GM20431 (cell line): ENCODE data around the gene MIPEP.
"Not testable (repeated sequence)": the region's sequence is repeated elsewhere in the genome, so short reads cannot be mapped to it uniquely, and the experiment has no call there.

ENCODE experiments used
- in situ Hi-C: fragments of 300-500 bp; cut with MseI, MboI; formaldehyde crosslinking; loops from one replicate; pipeline ENCODE4 v1.15.0; 2020; ENCODE audit warnings: low sequenced_read_pairs; ENCODE audit not compliant: unreplicated experiment

MIPEP gene

DNA sequence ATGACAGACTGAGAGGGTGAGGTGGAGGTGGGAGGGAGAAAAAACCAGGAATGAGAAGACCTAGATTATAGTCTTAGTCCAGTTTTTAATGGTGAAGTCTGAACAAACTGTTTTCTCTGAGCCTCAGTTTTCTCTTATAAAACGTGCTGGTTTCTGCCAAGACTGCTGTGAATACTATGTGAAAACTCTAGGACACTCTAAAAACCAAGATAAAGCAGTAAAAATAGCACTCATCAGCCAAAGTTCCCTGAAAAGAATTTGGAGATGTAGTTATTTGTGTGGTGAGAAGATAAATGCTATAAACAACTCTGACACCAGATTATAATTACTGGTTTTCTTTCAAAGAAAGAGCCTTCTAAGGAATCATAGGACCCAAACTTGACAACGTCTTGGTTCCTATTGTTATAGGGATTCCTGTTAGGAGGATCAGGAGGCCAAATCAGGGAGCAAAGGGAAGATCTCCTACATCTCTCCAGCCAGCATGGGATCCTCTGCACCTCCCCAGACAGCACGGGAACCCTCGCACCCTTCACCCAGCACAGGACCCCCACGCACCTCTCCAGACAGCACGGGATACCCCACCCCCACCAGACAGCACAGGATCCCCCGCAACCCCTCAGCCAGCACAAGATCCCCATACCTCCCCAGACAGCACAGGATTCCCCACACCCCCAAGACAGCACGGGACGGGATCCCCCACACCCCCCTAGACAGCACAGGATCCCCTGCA lies 130.2 kb downstream of the MIPEP start:
- in situ Hi-C loops: no loop called here

DNA sequence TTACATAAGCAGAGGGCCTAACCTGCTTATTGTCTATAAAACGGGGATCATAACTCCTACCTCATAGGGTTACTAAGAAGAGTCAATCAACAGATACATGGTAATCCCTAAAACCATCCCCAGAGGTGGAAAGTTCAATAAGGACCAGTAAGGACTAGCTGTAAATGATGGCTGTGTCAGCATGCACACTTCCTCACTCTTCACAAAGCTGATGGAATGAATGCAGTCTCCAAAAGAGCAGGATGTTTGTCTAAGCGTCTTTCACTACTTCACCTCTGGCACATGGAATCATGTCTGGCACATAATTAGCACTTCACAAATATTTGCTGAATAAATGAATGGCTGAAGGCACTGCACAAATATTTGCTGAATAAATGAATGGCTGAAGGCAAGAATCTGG lies 134.2 kb downstream of the MIPEP start:
- in situ Hi-C loops: no loop called here

DNA sequence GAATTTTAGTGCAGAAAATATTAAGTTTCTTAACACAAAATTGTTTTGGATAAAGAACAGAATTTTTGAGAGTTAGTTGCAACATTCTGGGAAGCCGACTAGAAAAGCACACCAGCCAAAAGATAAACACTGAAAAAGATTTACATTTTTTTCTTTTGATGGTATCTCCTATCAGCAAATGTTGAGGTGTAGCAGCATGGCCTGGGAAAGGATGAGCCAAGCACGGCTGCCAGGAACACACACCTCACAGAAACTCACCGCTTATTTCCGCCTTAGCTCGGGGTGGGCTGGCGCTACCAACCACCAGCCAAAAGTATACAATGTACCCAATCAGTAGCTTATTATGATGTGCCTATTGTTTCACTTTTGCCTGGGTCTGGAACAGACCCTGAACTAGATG lies 134.7 kb downstream of the MIPEP start:
- in situ Hi-C loops: no loop called here

DNA sequence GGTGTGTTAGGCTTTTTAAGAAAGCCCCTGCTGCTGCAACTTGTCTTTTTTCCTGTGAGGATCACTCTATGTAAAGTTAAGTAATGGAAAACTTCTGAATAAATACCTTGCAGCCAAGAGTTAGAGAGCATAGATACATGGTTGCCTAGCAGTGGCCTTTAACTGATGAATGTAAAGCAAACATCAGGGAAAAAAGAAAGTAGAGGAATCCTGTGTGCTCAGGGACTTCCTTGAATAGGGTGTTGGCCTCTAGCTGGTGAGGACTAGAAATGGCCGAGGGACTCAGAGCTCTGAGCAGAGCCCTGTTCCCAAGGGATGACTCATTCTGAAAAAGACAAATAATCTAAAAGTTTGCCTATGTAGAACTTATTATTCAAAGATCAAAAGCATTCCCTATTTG lies 135.7 kb downstream of the MIPEP start:
- in situ Hi-C loops: no loop called here

DNA sequence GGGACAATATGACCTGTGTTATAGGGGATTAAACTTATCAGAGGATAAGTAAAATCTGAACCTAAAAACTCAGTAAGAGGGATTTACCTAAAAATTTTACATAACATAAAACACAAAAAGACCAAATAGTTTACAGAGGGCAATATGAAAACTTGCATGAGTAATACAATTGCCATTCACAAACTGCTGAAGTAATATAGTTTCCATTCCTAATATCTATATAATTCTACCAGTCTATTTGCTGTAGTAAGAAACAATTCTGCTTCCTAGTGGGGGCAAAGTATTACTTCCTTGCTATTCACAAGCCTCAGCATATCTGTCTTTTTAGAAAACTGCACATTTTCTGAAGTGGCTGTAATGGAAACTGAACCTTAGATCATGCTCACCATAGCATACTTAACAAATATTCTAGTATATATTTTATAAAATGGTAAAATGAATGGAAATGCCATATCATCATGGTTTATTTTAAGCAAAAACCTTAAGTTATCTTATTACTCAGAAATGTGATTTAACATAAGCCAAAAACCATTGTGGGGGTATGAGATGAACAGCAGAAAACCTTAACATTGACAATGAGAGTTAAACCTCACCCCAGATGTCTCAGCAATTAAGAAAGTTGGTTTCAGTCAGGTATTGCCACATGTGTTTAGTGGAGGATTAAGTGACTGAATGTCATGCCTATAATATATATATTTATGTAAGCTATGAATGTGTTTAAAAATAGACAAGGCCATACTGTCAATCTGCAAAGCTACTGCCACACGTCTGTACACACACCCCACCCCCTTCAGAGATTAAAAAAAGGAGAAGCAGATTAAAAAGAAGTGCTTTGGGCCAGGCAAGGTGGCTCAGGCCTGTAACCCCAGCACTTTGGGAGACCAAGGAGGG lies 136.8 kb downstream of the MIPEP start:
- in situ Hi-C loops: no loop called here

DNA sequence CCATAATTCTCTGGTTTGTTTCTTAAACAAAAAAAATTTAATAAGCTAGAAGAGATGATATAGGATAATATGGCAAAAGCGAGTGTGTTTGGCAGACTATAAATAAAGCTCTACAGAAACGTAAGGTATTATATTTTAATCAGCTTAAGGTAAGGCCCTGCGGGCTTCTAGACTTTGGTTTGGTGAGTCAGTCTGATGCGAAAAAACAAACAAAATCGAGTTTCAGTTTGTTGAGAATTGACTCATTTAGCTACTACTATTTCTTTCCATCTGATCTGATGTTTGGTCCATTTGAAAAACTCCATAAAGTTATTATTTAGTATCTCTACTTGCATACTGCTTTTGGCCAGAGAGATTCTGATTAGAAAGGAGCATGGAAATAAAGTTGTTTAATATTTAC lies 138.0 kb downstream of the MIPEP start:
- in situ Hi-C loops: no loop called here

DNA sequence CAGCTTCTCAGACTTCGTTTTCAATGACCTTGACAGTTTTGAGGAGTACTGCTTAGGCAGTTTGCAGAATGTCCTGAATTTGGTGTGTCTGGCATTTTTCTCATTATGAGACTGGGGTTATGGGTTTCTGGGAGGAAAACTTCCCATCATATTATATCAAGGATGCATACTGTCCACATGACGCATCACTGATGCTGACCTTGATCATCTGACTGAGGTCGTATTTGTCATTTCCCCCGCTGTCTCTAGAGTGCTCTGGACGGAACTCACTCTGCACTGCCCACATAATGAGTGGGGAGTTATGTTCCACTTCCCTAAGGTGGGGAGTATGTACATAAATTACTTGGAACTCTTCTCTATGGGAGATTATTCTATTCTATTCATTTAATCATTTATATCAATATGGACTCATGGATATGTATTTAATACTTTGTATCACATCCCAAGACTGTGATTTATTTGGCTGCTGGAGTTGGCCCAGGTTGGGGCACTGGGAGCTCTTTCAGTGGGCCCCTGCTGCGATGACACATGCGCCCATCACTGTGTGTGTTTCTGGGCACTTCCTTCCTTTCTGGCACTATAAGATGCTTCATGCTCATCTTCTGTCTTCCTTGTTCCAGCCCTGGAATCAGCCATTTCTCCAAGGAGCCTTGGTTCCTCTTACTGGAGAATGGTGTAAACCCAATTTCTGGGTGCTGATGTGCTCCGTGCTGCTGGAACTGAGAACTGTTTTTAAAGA lies 138.6 kb downstream of the MIPEP start:
- in situ Hi-C loops: no loop called here

DNA sequence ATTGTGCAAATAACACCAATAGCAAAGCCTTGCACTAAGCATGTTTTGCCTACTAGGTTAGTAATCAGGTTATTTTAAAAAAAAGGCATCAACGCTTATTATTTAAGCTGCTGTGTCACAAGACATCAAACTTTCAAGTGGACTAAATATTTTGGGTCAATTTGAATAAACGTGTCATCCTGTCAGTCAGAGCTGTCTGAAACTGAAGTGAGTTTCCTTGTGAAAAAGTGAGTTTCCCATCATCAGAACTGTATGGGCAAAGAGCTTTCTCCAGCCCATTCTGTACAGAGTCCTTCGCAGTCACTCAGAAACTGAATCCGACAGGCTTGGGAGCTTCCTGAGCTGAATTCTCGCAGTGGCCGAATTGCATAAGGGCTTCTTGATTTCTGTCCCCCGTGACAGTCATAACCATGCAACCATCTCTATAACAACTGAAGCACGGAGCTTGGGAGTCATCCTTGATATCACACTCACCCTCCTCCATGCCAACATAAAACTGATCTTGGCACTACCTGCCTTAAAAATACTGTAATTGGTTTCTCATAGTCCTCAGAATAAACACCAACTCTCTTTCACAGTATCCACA lies 139.8 kb downstream of the MIPEP start:
- in situ Hi-C loops: no loop called here

DNA sequence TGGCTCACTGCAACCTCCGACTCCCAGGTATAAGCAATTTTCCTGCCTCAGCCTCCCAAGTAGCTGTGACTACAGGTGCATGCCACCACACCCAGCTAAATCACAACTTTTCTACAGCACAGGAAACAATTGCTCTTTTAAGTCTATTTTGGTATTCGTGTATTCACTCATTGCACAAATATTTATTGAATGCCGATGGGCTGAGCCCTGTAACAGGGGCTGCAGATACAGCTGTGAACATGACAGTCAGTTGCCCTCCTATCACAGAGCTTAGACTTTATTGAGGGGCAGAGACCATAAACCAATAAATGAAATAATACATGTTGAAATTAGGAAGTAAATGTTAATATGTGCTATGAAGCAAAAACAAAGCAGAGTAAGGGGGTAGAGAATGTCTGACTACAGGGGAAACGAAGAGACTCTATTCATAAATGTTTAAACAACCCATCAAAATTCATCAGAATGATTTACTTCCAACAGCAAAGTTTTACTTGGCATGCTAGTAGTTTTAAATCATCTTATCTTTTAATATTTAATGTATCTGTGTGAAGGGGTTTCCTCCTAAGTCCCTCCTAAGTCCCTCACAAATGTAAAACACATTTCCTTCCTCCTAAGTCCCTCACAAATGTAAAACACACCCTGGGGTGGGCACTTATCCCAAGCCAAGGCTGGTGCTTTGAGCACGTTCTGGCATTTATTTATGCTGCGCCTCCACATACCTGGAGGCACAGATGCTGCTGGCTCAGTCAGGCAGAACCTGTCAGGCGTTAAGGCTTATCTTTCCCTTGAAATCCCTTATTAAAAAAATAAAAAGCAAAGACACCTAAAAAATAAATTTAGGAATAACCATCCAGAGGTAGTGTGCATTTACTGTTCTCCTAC lies 140.8 kb downstream of the MIPEP start:
- in situ Hi-C loops: no loop called here

DNA sequence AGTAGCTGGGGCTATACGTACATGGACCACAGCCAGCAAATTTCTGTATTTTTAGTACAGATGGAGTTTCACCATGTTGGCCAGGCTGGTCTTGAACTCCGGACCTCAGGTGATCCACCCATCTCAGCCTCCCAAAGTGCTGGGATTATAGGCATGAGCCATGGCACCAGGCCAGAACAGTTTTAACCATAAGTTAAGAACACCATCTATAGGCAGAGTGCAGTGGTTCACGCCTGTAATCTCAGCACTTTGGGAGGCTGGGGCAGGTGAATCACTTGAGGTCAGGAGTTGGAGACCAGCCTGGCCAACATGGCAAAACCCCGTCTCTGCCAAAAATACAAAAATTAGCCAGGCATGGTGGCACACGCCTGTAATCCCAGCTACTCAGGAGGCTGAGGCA lies 143.1 kb downstream of the MIPEP start:
- in situ Hi-C loops: not testable (repeated sequence)

DNA sequence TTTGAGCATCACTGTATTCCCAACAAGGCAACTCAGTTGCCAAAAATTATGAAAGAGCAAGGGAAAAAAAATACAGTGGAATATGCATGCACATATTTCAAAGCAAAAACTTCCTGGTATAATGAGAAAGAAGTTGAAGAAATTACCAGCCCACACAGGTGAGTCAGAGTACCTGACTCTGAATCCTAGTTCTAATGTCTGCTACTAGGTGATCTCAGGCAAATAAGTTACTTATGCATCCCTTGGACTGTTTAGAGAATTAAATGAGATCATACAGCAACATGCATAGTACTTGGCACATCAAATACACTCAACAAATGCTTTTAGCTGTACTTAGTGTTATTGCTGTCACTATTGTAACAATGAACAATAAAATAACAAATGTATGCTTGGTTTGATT lies 144.9 kb downstream of the MIPEP start:
- in situ Hi-C loops: no loop called here

DNA sequence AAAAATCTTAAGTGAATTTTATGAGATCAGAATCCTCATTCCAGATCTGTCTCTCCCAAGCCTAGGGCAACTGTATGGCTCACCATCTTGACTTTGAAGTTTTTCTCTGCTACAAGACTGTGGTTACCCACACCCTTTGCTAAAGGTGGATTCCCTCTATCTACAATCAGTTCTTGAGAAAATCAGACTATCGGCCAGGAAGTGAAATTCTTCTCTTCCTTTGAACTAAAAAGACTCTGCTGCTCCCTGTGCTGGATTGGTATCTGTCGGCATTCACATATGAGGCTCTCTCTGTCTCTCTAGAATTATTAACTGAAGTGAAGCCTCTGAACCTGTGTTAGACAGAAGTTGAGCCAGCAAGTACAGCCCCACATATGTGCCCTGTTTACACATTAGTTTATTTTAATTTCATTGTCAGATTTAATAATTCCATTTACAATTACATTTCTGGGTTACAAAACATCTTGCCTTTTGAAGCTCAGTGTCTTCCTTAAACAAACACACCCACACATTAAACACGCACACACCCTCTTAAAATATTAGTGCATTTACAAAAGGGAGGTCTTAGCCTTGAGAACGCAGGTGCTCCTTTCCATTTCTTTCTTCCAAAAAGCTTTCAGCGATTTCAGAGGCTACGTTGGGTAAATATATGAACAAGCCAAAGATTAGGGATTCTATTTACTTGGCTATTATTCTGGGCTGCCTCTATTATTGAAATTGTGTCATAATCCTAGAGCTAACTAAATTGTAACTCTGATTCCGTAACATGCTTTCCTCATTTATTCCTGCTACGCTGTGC lies 145.7 kb downstream of the MIPEP start:
- in situ Hi-C loops: no loop called here

DNA sequence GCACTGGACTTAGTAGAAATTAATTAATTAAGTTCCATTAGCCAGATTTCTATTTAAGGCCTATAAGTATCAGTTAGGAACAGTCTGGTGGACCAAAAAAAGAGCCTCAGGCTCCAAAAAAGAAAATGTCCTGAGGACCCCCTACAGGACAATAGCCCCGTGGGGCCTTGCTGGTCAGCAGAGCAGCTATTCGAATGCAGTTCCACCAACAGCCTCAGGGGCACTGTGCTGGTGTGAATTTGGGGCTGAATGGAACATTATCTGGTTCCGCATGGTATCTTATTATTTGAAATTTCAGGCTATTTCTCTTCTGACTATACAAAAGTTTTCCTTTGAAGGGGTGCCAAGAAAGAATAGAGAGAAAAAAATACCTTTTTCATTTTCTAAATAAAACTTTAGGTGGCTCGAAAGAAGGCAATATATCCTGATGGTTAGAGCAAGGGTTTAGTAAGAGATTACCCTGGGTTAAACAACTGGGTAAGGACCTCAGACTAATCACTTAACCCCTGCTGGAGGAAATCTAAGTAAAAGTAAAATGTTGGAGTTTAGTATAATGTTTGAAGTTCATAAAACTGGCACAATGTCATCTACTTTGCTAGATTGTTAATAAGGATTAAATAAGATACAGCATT lies 147.2 kb downstream of the MIPEP start:
- in situ Hi-C loops: no loop called here

DNA sequence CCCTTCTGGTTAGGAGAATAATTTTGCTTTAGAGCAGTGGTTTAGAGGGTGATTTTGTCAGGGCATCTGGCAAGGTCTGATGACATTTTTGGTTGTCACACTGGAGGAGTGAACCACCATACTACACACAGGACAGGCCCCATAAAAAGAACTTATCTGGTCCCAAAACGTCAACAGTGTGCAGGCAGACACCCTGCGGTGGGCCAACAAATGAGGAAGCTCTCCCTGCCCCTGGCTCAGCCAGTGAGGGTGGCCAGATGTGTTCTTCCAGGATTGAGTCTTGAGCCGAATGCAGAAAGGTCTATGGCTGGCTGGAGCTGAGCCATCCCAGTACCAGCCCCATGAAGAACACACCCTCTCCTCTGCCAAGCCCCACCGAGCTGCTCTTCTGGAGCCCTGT lies 149.2 kb downstream of the MIPEP start:
- in situ Hi-C loops: no loop called here

DNA sequence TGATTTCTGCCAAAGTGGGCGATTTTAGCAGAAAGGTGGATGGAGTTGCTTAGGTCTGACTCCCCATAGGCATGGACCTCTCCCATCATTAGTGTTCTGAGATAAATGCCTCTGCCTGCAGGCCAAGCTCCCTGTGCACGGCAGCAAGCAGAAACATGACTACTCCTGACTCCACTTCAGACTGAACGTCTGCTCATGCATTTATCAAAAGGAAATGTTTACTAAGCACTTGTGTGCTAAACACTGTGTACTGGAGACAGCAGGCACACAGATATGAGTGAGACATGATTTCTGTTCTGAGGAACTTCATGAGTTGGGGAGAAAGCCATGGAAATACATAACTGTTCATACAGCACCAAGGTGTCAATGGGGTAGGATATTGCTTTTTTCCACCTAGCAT lies 149.6 kb downstream of the MIPEP start:
- in situ Hi-C loops: no loop called here

DNA sequence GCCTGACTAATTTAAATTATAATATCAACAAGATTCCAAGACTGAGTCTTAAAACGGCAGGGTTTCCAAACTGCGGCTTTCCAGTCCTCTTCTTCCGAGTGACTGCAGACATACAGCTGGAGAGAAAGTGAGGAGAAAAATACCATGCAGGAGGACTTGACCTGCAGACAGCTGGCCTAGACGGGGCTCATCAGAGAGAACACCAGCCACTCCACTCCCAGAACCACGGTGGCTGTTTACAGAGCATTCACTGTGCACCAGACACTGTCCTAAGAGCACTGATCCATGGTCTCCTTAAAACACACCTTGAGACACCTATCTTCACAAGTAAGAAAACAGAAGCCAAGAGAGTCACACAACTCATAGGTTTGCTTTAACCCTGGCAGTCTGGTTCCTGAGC lies 152.7 kb downstream of the MIPEP start:
- in situ Hi-C loops: no loop called here

DNA sequence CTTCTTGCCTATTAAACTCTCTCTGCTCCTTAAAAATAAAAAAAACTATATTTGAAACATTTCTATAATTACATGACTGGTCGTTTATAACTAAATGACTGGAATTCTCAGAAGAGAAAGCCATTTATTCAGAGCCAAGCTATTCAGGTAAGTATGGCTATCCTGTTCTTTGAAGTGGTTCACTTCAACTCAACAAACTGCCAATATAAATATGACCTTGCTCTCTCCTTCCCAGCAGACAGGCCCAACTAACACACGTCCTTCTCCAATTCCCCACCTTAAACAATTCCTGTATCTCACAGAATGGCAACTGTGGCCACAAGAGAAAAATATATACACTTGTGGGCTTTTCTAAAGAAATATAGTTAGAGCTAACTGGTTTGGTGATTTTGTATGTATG lies 153.9 kb downstream of the MIPEP start:
- in situ Hi-C loops: no loop called here

DNA sequence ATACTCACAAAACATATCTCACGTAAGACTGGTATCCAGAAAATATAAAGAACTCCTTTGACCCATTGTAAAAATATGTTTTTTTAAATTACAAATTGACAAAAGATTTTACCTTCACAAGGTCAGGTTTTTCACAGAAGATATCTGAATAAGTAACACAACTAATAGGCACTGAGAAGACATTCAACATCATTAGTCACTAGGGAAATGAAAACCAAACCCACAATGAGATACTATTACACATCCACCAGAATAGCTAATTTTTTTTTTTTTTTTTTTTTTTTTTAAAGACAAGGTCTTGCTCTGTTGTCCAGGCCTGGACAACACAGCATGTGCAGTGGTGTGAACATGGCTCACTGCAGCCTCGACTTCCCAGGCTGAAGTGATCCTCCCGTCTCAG lies 157.5 kb downstream of the MIPEP start:
- in situ Hi-C loops: no loop called here
